ENCODE results near the gene UCKL1.
A peak's percentile ranks its signal among the peaks of the same experiment; 100 is the strongest.
"Not testable (repeated sequence)": the region's sequence is repeated elsewhere in the genome, so short reads cannot be mapped to it uniquely, and the experiment has no call there.

UCKL1 gene

GRCh38 chr20:63976980-63977738 is 20.9 kb upstream of the UCKL1 start:
- Histone ChIP-seq H2BK120ac (ENCODE audit: insufficient read depth, low read length, poor library complexity) (no peak overlapping the region), H3K23ac (ENCODE audit: low read length) (no peak overlapping the region), H3K4me1 (ENCODE audit: control insufficient read depth in 1 of 2, insufficient read depth in 2 of 2, low read length in 2 of 2) (peaks cover 18 to 24% of the 10 kb centered on the region in 2 experiments), H3K18ac (ENCODE audit: low read length) (no peak overlapping the region), H3K4me2 (ENCODE audit: low read length) (no peak overlapping the region), H2AFZ (ENCODE audit: insufficient read depth, low read length, poor library complexity) (no peak overlapping the region), H3K9ac (ENCODE audit: low read length) (no peak overlapping the region), H4K8ac (ENCODE audit: low read depth, low read length) (no peak overlapping the region), H2BK5ac (ENCODE audit: low read depth, low read length, poor library complexity) (no peak overlapping the region), H2AK5ac (ENCODE audit: low read length) (no peak overlapping the region), H3K9me3 (ENCODE audit: insufficient read depth, low read depth, low read length) (no peaks in the 10 kb centered on the region), H3K14ac (ENCODE audit: low read length) (no peak overlapping the region), H3K27ac (ENCODE audit: low read depth, low read length) (no peak overlapping the region), H4K12ac (ENCODE audit: low read depth, low read length) (no peak overlapping the region), H3K36me3 (ENCODE audit: control insufficient read depth in 1 of 2, insufficient read depth in 2 of 2, low read length in 2 of 2) (peaks cover 0 to 2% of the 10 kb centered on the region in 2 experiments), H3K4ac (ENCODE audit: low read depth, low read length) (no peak overlapping the region), H4K91ac (ENCODE audit: low read depth, low read length) (no peak overlapping the region), H3K79me1 (ENCODE audit: low read length) (peaks cover 10% of the 10 kb centered on the region), H3K4me3 (ENCODE audit: low read depth, low read length) (no peak overlapping the region), H3K27me3 (ENCODE audit: insufficient read depth, low read length) (no peaks in the 10 kb centered on the region), H2BK12ac (ENCODE audit: low read length) (no peak overlapping the region), H3K79me2 (ENCODE audit: control insufficient read depth, insufficient read depth, low read length, poor library complexity) (peaks cover 6% of the 10 kb centered on the region)
- WGBS (ENCODE audit: extremely low coverage, insufficient coverage, insufficient read length) = no CpG with 5 or more reads among the region's 18 CpGs
- DNase-seq = no peak

DNA sequence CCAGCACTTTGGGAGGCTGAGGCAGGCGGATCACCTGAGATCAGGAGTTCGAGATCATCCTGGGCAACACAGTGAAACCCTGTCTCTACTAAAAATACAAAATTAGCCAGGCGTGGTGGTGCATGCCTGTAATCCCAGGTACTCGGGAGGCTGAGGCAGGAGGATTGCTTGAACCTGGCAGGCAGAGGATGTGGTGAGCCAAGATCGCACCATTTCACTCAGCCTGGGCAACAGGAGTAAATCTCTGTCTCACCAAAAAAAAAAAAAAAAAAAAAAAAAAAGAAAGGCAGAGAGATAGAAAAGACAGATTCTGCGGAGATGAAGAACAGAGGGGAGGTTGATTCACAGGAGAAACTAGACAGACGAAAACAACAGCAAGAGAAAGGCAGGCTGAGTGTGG is 20.3 kb upstream of the UCKL1 start:
- not testable (repeated sequence) for H2BK12ac ChIP-seq (ENCODE audit: low read length); H3K79me2 ChIP-seq (ENCODE audit: control insufficient read depth, insufficient read depth, low read length, poor library complexity); H3K4me3 ChIP-seq (ENCODE audit: low read depth, low read length); H2BK120ac ChIP-seq (ENCODE audit: insufficient read depth, low read length, poor library complexity); H3K36me3 ChIP-seq (ENCODE audit: control insufficient read depth in 1 of 2, insufficient read depth in 2 of 2, low read length in 2 of 2); H3K27ac ChIP-seq (ENCODE audit: low read depth, low read length); H3K4ac ChIP-seq (ENCODE audit: low read depth, low read length); H4K12ac ChIP-seq (ENCODE audit: low read depth, low read length); H4K8ac ChIP-seq (ENCODE audit: low read depth, low read length); H3K23ac ChIP-seq (ENCODE audit: low read length); H3K4me2 ChIP-seq (ENCODE audit: low read length); H2AK5ac ChIP-seq (ENCODE audit: low read length); H2BK5ac ChIP-seq (ENCODE audit: low read depth, low read length, poor library complexity); H3K27me3 ChIP-seq (ENCODE audit: insufficient read depth, low read length); H3K18ac ChIP-seq (ENCODE audit: low read length); H2AFZ ChIP-seq (ENCODE audit: insufficient read depth, low read length, poor library complexity); DNase-seq; H4K91ac ChIP-seq (ENCODE audit: low read depth, low read length); H3K9ac ChIP-seq (ENCODE audit: low read length); H3K14ac ChIP-seq (ENCODE audit: low read length); H3K9me3 ChIP-seq (ENCODE audit: insufficient read depth, low read depth, low read length)
- Histone ChIP-seq H3K4me1 (ENCODE audit: control insufficient read depth in 1 of 2, insufficient read depth in 2 of 2, low read length in 2 of 2) (peaks cover 16 to 21% of the 10 kb centered on the region in 2 experiments), H3K79me1 (ENCODE audit: low read length) (peaks cover 10% of the 10 kb centered on the region)
- WGBS (ENCODE audit: extremely low coverage, insufficient coverage, insufficient read length) = no CpG with 5 or more reads among the region's 7 CpGs

- H2BK5ac ChIP-seq (ENCODE audit: low read depth, low read length, poor library complexity) = no peak overlapping the region
- H2AFZ ChIP-seq (ENCODE audit: insufficient read depth, low read length, poor library complexity) = no peak overlapping the region
- H3K14ac ChIP-seq (ENCODE audit: low read length) = no peak overlapping the region
- no peak overlapping the region for H3K4me2 ChIP-seq (ENCODE audit: low read length)
- H3K27ac ChIP-seq (ENCODE audit: low read depth, low read length) = no peak overlapping the region
- H4K91ac ChIP-seq (ENCODE audit: low read depth, low read length) = no peak overlapping the region
- no peak overlapping the region for H2BK120ac ChIP-seq (ENCODE audit: insufficient read depth, low read length, poor library complexity)
- H4K12ac ChIP-seq (ENCODE audit: low read depth, low read length) = no peak overlapping the region
- peaks cover 14 to 17% of the 10 kb centered on the region in 2 experiments for H3K4me1 ChIP-seq (ENCODE audit: control insufficient read depth in 1 of 2, insufficient read depth in 2 of 2, low read length in 2 of 2)
- no CpG with 5 or more reads among the region's 19 CpGs for WGBS (ENCODE audit: extremely low coverage, insufficient coverage, insufficient read length)
- H3K4me3 ChIP-seq (ENCODE audit: low read depth, low read length) = no peak overlapping the region
- H3K4ac ChIP-seq (ENCODE audit: low read depth, low read length) = no peak overlapping the region
- peaks cover 11% of the 10 kb centered on the region for H3K79me1 ChIP-seq (ENCODE audit: low read length)
- no peak overlapping the region for H2BK12ac ChIP-seq (ENCODE audit: low read length)
- H3K9ac ChIP-seq (ENCODE audit: low read length) = no peak overlapping the region
- H3K36me3 ChIP-seq (ENCODE audit: control insufficient read depth in 1 of 2, insufficient read depth in 2 of 2, low read length in 2 of 2) = peaks cover 0 to 2% of the 10 kb centered on the region in 2 experiments
- H3K9me3 ChIP-seq (ENCODE audit: insufficient read depth, low read depth, low read length) = no peaks in the 10 kb centered on the region
- no peak overlapping the region for H3K18ac ChIP-seq (ENCODE audit: low read length)
- no peak overlapping the region for H2AK5ac ChIP-seq (ENCODE audit: low read length)
- no peak for DNase-seq
- no peak overlapping the region for H4K8ac ChIP-seq (ENCODE audit: low read depth, low read length)
- H3K23ac ChIP-seq (ENCODE audit: low read length) = no peak overlapping the region
- no peaks in the 10 kb centered on the region for H3K27me3 ChIP-seq (ENCODE audit: insufficient read depth, low read length)
- H3K79me2 ChIP-seq (ENCODE audit: control insufficient read depth, insufficient read depth, low read length, poor library complexity) = peaks cover 6% of the 10 kb centered on the region
These were observed 18.4 kb upstream of the UCKL1 start for GRCh38 chr20:63974402-63975200.

- Histone ChIP-seq H3K18ac (ENCODE audit: low read length) (no peak overlapping the region), H3K79me1 (ENCODE audit: low read length) (peaks cover 11% of the 10 kb centered on the region), H3K9me3 (ENCODE audit: insufficient read depth, low read depth, low read length) (peaks cover under 1% of the 10 kb centered on the region), H3K4me2 (ENCODE audit: low read length) (peak overlapping the region; percentile 85), H3K79me2 (ENCODE audit: control insufficient read depth, insufficient read depth, low read length, poor library complexity) (peaks cover 7% of the 10 kb centered on the region), H2BK12ac (ENCODE audit: low read length) (no peak overlapping the region), H3K36me3 (ENCODE audit: control insufficient read depth in 1 of 2, insufficient read depth in 2 of 2, low read length in 2 of 2) (peaks cover 0 to 2% of the 10 kb centered on the region in 2 experiments), H3K23ac (ENCODE audit: low read length) (no peak overlapping the region), H3K27me3 (ENCODE audit: insufficient read depth, low read length) (no peaks in the 10 kb centered on the region), H4K91ac (ENCODE audit: low read depth, low read length) (no peak overlapping the region), H3K4ac (ENCODE audit: low read depth, low read length) (no peak overlapping the region), H4K12ac (ENCODE audit: low read depth, low read length) (no peak overlapping the region), H3K14ac (ENCODE audit: low read length) (no peak overlapping the region), H4K8ac (ENCODE audit: low read depth, low read length) (no peak overlapping the region), H3K4me3 (ENCODE audit: low read depth, low read length) (peak overlapping the region; percentile 27), H3K4me1 (ENCODE audit: control insufficient read depth in 1 of 2, insufficient read depth in 2 of 2, low read length in 2 of 2) (peaks cover 15 to 21% of the 10 kb centered on the region in 2 experiments), H3K9ac (ENCODE audit: low read length) (peak overlapping the region; percentile 2), H2AK5ac (ENCODE audit: low read length) (no peak overlapping the region), H2AFZ (ENCODE audit: insufficient read depth, low read length, poor library complexity) (peak overlapping the region; percentile 37), H3K27ac (ENCODE audit: low read depth, low read length) (no peak overlapping the region), H2BK120ac (ENCODE audit: insufficient read depth, low read length, poor library complexity) (no peak overlapping the region), H2BK5ac (ENCODE audit: low read depth, low read length, poor library complexity) (no peak overlapping the region)
- no CpG with 5 or more reads among the region's 37 CpGs for WGBS (ENCODE audit: extremely low coverage, insufficient coverage, insufficient read length)
- DNase-seq = peak; percentile 79 to 90
These were observed 17.6 kb upstream of the UCKL1 start for GRCh38 chr20:63973636-63974401.
